IPS-18c (cell line): ENCODE data around the gene FNDC3B.
"Not testable (repeated sequence)": the region's sequence is repeated elsewhere in the genome, so short reads cannot be mapped to it uniquely, and the experiment has no call there.

ENCODE experiments used
- H3K4me3 ChIP-seq: 2 replicates; pipeline ENCODE4 v1.7.0; 2013; ENCODE audit warnings: low read depth, mild to moderate bottlenecking, low read length, moderate library complexity; ENCODE audit not compliant: insufficient read depth
- H3K9me3 ChIP-seq: one replicate; pipeline ENCODE4 v1.6.1; 2013; ENCODE audit warnings: mild to moderate bottlenecking, low read length, moderate library complexity; ENCODE audit not compliant: control insufficient read depth, insufficient read depth

FNDC3B gene

GRCh38 chr3:172227340-172228035 lies 188.1 kb downstream of the FNDC3B start:
- H3K4me3 ChIP-seq = no peak overlapping the region

DNA sequence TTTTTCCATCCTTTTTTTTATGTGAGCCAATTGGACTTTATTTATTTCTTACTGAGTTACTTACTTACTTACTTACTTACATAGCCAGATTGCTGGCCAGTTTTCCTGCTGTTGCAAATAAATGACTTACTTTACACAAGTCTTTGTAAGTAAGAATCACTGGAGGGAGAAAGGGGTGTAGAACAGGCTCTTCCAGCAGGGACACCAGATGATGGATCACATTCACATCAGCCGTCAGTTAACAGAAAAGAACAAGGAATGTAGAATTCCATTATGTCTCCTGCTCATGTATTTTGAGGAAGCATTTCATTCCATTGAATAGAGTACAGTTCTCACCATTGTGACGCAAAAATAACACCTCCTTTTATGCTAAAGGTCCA lies 188.6 kb downstream of the FNDC3B start:
- Histone ChIP-seq H3K9me3 (no peaks in the 10 kb centered on the region), H3K4me3 (no peak overlapping the region)

More at GRCh38 chr3:172227340-172228035, 188.1 kb downstream of the FNDC3B start:
- no peaks in the 10 kb centered on the region for H3K9me3 ChIP-seq

DNA sequence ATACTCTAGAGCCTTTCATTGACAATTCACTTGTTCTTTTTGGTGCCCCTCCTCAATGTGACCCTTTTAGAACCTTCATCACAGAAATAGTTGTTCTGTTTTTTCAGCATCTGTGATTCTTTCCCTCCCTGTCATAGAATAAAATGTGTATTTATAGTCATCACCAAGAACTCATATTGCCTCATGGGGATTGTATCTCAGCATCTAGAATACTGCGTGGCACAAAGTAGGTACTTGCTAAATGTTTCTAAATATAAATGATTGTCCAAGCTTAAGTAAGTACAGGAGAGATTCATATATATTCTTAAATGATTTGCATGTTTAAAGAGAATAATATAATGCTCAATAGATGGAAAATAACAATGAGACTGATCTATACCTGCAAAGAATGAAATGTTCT lies 190.1 kb downstream of the FNDC3B start:
- no peak overlapping the region for H3K4me3 ChIP-seq

GRCh38 chr3:172231318-172231901 lies 192.0 kb downstream of the FNDC3B start:
- H3K9me3 ChIP-seq = no peaks in the 10 kb centered on the region
- no peak overlapping the region for H3K4me3 ChIP-seq

More for the DNA sequence above, 190.1 kb downstream of the FNDC3B start:
- H3K9me3 ChIP-seq = no peaks in the 10 kb centered on the region

DNA sequence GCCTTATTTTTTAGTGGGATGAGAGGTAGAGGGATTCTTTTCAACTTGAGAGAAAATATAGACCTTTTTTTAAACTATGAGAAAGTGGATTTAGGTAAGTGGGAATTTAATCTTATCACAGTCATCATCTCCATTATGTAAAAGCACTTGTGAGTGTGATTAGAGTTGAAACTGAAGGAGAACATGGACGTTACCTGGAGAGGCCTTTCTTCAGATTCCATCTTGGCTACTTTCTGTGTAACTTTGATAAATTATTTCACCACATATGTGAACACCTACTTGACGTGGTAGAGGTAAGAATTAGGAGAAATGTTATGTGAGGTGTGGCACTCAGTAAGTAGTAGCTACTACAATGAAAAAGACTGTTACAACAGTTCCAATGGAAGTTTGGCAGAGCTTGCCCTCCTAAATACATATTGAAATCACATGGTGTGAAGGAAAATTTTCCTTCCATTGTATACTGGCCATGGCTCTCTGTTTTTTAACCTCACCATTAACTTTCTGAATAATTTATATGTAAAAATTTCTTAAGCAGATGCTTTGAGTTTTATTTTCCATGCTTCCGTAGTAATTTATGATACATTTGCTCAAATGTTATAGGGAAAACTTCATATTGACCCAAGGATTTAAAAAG lies 193.3 kb downstream of the FNDC3B start:
- Histone ChIP-seq H3K4me3 (no peak overlapping the region), H3K9me3 (no peaks in the 10 kb centered on the region)

DNA sequence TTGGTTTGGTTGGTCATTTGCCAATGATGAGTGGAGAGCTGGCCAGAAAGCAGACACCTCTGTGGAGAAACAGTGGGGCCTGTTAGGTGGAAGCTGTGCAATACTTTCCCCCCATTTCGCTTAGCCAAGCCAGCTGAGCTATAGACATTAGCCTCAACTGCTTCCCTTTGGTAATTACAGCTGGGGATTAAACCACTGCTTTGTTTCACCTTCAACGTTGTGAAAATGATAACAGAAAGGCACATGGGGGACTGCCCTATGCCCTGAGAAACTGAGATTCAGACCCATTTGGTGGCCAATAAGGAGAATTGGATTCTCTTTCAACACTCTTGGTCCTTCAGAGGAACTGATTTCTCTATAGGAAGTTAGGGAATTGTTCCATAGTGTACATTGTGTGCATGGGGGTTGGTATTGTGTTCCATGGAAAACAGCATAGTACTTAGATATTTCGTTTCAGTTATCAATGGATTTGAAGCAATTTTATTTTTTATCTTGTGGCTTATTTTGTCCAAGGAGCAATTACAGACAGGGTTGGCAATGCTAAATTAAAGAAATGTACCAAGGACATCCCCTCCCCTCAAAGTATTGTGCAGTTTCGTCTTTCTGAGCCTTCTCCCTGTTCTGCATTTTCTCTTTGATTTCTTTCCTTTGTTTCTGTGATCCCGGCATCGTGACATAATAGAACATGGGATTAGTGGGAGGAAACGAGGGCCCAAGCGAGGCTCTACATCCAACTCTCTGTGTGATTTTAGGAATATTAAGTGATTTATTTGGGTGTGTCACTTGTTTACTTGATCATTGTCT lies 194.3 kb downstream of the FNDC3B start:
- Histone ChIP-seq H3K4me3 (no peak overlapping the region), H3K9me3 (no peaks in the 10 kb centered on the region)

- Histone ChIP-seq H3K9me3 (no peaks in the 10 kb centered on the region), H3K4me3 (no peak overlapping the region)
These were observed 196.3 kb downstream of the FNDC3B start for GRCh38 chr3:172235698-172236097.

DNA sequence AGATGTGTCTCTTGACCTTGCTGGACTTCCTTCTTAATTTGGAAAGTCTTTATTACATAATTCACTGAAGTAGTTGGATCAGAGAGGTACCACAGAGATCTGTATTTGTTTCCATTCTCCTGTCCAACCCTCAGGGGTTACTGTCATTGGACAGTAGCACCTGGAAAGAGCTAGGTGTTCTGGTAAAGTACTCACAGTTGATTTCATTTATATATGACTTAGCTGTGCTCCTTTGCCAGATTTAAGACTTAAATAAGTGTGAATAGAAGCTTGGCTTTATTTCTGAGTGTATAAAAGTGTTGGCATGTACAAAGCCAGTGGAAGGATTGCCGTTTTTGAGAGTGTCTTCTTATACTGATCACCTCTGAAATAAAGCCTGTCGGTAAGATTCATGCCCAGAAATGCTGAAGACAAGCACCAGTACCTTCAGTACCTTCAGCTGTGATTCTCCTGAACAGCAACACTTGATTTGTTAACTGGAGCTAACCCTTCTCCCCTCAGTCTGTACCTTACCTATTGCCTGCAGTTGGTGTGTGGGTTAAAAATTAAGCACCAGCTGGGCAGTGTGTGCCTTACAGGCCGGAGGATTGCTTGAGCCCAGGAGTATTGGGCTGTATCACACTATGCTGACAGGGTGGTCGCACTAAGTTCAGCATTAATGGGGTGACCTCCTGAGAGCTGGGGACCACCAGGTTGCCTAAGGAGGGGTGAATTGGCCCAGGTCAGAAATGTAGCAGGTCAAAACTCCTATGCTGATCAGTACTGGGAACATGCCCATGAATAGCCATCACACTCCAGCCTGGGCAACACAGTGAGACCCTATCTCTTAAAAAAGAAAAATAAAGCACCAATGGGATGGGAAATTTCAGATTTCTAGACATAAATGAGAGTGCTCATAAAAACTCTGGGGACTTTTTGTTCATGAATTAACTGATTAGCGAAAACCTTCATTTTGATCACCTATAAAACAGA lies 197.7 kb downstream of the FNDC3B start:
- Histone ChIP-seq H3K9me3 (peaks cover 3% of the 10 kb centered on the region), H3K4me3 (no peak overlapping the region)

DNA sequence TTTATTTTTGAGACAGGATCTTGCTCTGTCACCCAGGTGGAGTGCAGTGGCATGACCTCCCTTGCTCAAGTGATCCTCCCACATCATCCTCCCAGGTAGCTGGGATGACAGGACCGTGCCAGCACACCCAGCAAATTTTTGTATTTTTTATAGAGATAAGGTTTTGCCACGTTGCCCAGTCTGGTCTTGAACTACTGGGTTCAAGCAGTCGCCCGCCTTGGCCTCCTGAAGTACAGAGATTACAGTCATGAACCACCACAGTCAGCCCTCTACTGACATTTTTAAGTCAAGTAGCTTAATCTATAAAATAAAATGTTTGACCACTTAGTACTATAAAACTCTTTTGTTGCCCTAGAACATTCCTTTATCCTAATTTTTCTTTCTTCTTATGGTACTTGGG lies 198.8 kb downstream of the FNDC3B start:
- H3K9me3 ChIP-seq = peaks cover 5% of the 10 kb centered on the region

GRCh38 chr3:172239218-172239790 lies 199.9 kb downstream of the FNDC3B start:
- H3K9me3 ChIP-seq = peaks cover 5% of the 10 kb centered on the region

More for the DNA sequence above, 198.8 kb downstream of the FNDC3B start:
- H3K4me3 ChIP-seq = no peak overlapping the region

GRCh38 chr3:172241405-172241804 lies 202.0 kb downstream of the FNDC3B start:
- H3K4me3 ChIP-seq = no peak overlapping the region
- peaks cover 5% of the 10 kb centered on the region for H3K9me3 ChIP-seq

More at GRCh38 chr3:172239218-172239790, 199.9 kb downstream of the FNDC3B start:
- no peak overlapping the region for H3K4me3 ChIP-seq

DNA sequence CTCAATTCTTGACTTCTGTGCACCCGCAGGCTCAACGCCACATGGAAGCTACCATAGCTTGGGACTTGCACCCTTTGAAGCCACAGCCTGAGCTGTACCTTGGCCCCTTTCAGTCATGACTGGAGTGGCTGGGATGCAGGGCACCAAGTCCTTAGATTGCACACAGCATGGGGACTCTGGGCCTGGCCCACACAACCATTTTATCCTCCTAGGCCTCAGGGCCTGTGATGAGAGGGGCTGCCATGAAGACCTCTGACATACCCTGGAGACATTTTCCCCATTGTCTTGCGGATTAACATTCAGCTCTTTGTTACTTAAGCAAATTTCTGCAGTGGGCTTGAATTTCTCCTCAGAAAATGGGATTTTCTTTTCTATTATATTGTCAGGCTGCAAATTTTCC lies 203.1 kb downstream of the FNDC3B start:
- H3K4me3 ChIP-seq, H3K9me3 ChIP-seq: not testable (repeated sequence)

DNA sequence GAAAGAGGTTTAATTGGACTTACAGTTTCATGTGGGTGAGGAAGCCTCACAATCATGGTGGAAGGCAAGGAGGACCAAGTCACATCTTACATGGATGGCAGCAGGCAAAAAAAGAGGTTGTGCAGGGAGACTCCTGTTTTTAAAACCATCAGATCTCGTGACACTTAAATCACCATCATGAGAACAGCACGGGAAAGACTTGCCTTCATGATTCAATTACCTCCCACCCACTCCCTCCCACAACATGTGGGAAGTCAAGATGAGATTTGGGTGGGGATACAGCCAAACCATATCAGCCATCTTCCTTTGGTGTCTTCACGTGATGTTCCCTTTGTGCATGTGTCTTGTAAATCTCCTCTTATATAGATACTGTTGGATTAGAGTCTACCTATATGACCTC lies 204.0 kb downstream of the FNDC3B start:
- H3K9me3 ChIP-seq, H3K4me3 ChIP-seq: not testable (repeated sequence)

- H3K9me3 ChIP-seq = peaks cover 5% of the 10 kb centered on the region
These were observed 204.6 kb downstream of the FNDC3B start for GRCh38 chr3:172244011-172244410.

GRCh38 chr3:172245241-172245640 lies 205.9 kb downstream of the FNDC3B start:
- Histone ChIP-seq H3K9me3 (peaks cover 5% of the 10 kb centered on the region), H3K4me3 (no peak overlapping the region)

More at GRCh38 chr3:172244011-172244410, 204.6 kb downstream of the FNDC3B start:
- H3K4me3 ChIP-seq = no peak overlapping the region

- H3K9me3 ChIP-seq = peaks cover 5% of the 10 kb centered on the region
- H3K4me3 ChIP-seq = no peak overlapping the region
These were observed 206.9 kb downstream of the FNDC3B start for GRCh38 chr3:172246107-172246844.
